Measurements from ENCODE around the gene FNBP1. TPM values are rescaled to one million over a fixed set of nuclear protein-coding genes. Genes with fewer than 3 reads are reported as not detected.

FNBP1 gene
- total RNA-seq, 1 experiment from 2014 or later: 80.7 TPM

- H3F3A ChIP-seq (ENCODE audit: insufficient read depth, low read depth): no peaks in the 10 kb centered on the region
- ChIA-PET POLR2A (ENCODE audit: unreplicated experiment) (no interaction called here), CTCF (no interaction called here)
- no peak overlapping the region for H3K4me3 ChIP-seq
- no peak overlapping the region for H3K27ac ChIP-seq
- no peaks in the 10 kb centered on the region for H3K9me2 ChIP-seq (ENCODE audit: insufficient read depth)
- no peak for DNase-seq
- H3K4me2 ChIP-seq: no peak overlapping the region
- BruUV-seq (replicated peaks): no TSS peak
- H3K79me2 ChIP-seq (ENCODE audit: low read depth): no peaks in the 10 kb centered on the region
- intact Hi-C loops (cut with micrococcal nuclease; ENCODE audit: unreplicated experiment): no loop called here
- no peaks in the 10 kb centered on the region for H4K20me1 ChIP-seq (ENCODE audit: insufficient read depth)
- H3K27me3 ChIP-seq (ENCODE audit: insufficient read depth, low read depth): no peaks in the 10 kb centered on the region
- peaks cover 10% of the 10 kb centered on the region for H3K36me3 ChIP-seq (ENCODE audit: low read depth)
- no peaks in the 10 kb centered on the region for H3K9me3 ChIP-seq (ENCODE audit: insufficient read depth, low read depth)
- H2AFZ ChIP-seq: no peak overlapping the region
- TF ChIP-seq EZH2 (IDR thresholded peaks at IDR 0.05; ENCODE audit: low read depth): no peak
- no peak for TF ChIP-seq CTCF (conservative IDR thresholded peaks at IDR 0.05)
- H3K4me1 ChIP-seq (replicated peaks; ENCODE audit: insufficient read depth): no peaks in the 10 kb centered on the region
Measured at GRCh38 chr9:129929496-129930125, 113.4 kb downstream of the FNBP1 start.

GRCh38 chr9:129923589-129923988 lies 119.4 kb downstream of the FNBP1 start:
- Histone ChIP-seq H2AFZ (no peak overlapping the region), H3K79me2 (ENCODE audit: low read depth) (no peaks in the 10 kb centered on the region), H3K9me2 (ENCODE audit: insufficient read depth) (no peaks in the 10 kb centered on the region), H3K36me3 (ENCODE audit: low read depth) (peaks cover 10% of the 10 kb centered on the region), H4K20me1 (ENCODE audit: insufficient read depth) (no peaks in the 10 kb centered on the region), H3K4me1 (replicated peaks; ENCODE audit: insufficient read depth) (no peaks in the 10 kb centered on the region), H3K9me3 (ENCODE audit: insufficient read depth, low read depth) (no peaks in the 10 kb centered on the region), H3F3A (ENCODE audit: insufficient read depth, low read depth) (no peaks in the 10 kb centered on the region; the same call in 1 of the 2 replicates), H3K27me3 (ENCODE audit: insufficient read depth, low read depth) (no peaks in the 10 kb centered on the region), H3K27ac (no peak overlapping the region), H3K4me3 (no peak overlapping the region), H3K4me2 (no peak overlapping the region)
- intact Hi-C loops (cut with micrococcal nuclease; ENCODE audit: unreplicated experiment): no loop called here
- CTCF ChIA-PET: no interaction called here
- TF ChIP-seq CTCF (conservative IDR thresholded peaks at IDR 0.05) (no peak), EZH2 (IDR thresholded peaks at IDR 0.05; ENCODE audit: low read depth) (no peak)
- BruUV-seq (replicated peaks): no TSS peak
- POLR2A ChIA-PET (ENCODE audit: unreplicated experiment): no interaction called here
- DNase-seq: no peak

GRCh38 chr9:129921905-129922304 lies 121.1 kb downstream of the FNBP1 start:
- Histone ChIP-seq H3K4me3 (no peak overlapping the region), H4K20me1 (ENCODE audit: insufficient read depth) (no peaks in the 10 kb centered on the region), H3K27me3 (ENCODE audit: insufficient read depth, low read depth) (no peaks in the 10 kb centered on the region), H3K4me2 (no peak overlapping the region), H2AFZ (no peak overlapping the region), H3K36me3 (ENCODE audit: low read depth) (peaks cover 6% of the 10 kb centered on the region; the same call in 1 of the 2 replicates), H3K79me2 (ENCODE audit: low read depth) (no peaks in the 10 kb centered on the region), H3K27ac (no peak overlapping the region), H3F3A (ENCODE audit: insufficient read depth, low read depth) (no peaks in the 10 kb centered on the region; the same call in 1 of the 2 replicates), H3K4me1 (replicated peaks; ENCODE audit: insufficient read depth) (no peaks in the 10 kb centered on the region), H3K9me3 (ENCODE audit: insufficient read depth, low read depth) (no peaks in the 10 kb centered on the region), H3K9me2 (ENCODE audit: insufficient read depth) (no peaks in the 10 kb centered on the region)
- intact Hi-C loops (cut with micrococcal nuclease; ENCODE audit: unreplicated experiment): no loop called here
- no TSS peak for BruUV-seq (replicated peaks)
- POLR2A ChIA-PET (ENCODE audit: unreplicated experiment): no interaction called here
- CTCF ChIA-PET: no interaction called here
- no peak for TF ChIP-seq CTCF (conservative IDR thresholded peaks at IDR 0.05)
- no peak for TF ChIP-seq EZH2 (IDR thresholded peaks at IDR 0.05; ENCODE audit: low read depth)
- DNase-seq: no peak

All from PC-9 (cell line).